Spleen (tissue), 7 donors: ENCODE data around the gene SP6.

Experiments used
- POLR2A ChIP-seq, 3 donors: fragments of 450-650 bp; IDR thresholded peaks; one replicate each; pipeline ENCODE4 v1.5.1; 2017; ENCODE audit warnings: antibody characterized with exemption in 3 of 3, mild to moderate bottlenecking in 1 of 3
- POLR2AphosphoS5 ChIP-seq, 3 donors: sonication (generic); formaldehyde crosslinking; IDR thresholded peaks; one replicate each; pipeline ENCODE4 v1.5.1; 2017; ENCODE audit warnings: antibody characterized with exemption in 3 of 3
- TF ChIP-seq, protein P1 (sequence below), 11 experiments: fragments of 200-600 bp in 7 of 11; fragments of 450-650 bp in 4 of 11; sonication (generic) in 4 of 11; IDR thresholded peaks in 8 of 11; conservative IDR thresholded peaks in 3 of 11; 1 replicate in 7 of 11; 2 replicates in 4 of 11; pipeline versions ENCODE4 v1.4.0 to v1.8.0; 2016 to 2021; ENCODE audit warnings: antibody characterized with exemption in 11 of 11, inconsistent platforms in 4 of 11, mild to moderate bottlenecking in 1 of 11
- donor health status: DM: no; HTN: no; CAD: no; lungs with moderate emphysema.
- donor health status: DM: no; HTN: no; CAD: no.
- donor health status: DM: no; HTN: no; CAD: no.

DNA sequence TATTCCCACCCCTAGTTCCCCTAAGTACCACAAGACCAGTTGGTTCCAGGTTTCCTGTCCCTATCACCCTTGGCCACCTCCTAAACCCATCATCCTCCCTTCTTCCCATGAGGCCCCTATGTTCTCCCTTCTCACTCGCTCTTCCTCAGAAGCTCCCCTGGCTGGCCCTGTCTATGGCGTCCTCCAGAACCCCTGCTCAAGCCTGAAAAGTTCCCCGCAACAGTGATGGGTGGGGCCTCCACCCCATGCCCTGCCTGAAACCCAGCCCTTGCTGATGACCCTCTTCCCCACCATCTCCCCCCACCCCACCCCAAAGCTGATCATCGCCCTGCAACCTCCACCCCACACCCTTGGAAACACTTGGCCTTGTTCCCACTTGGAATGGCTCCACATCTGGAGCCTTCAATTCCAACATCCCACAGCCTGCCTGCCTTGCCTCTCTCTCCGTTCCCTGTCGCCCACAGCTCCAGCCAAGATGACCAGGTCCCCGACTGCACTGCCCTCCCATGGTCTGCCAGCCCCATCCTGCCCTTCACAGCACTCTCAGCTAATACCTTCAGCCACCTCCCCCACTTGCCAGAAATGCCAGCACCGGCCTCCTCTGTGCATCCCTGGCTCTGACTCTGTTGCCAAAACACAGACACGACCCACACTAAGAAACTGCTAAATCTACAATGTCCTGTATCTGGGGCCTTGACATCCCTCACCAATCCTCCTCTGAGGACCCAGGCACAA lies 39.9 kb downstream of the SP6 start:
- TF ChIP-seq, protein P1, sequence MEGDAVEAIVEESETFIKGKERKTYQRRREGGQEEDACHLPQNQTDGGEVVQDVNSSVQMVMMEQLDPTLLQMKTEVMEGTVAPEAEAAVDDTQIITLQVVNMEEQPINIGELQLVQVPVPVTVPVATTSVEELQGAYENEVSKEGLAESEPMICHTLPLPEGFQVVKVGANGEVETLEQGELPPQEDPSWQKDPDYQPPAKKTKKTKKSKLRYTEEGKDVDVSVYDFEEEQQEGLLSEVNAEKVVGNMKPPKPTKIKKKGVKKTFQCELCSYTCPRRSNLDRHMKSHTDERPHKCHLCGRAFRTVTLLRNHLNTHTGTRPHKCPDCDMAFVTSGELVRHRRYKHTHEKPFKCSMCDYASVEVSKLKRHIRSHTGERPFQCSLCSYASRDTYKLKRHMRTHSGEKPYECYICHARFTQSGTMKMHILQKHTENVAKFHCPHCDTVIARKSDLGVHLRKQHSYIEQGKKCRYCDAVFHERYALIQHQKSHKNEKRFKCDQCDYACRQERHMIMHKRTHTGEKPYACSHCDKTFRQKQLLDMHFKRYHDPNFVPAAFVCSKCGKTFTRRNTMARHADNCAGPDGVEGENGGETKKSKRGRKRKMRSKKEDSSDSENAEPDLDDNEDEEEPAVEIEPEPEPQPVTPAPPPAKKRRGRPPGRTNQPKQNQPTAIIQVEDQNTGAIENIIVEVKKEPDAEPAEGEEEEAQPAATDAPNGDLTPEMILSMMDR (IDR thresholded peaks at IDR 0.05 in 8 of 11, conservative IDR thresholded peaks at IDR 0.05 in 3 of 11): no peak
- TF ChIP-seq POLR2A (IDR thresholded peaks at IDR 0.05) (no peak), POLR2AphosphoS5 (IDR thresholded peaks at IDR 0.05) (no peak)
